Measurements from ENCODE around the gene ITGAX. TPM values are rescaled to one million over a fixed set of nuclear protein-coding genes. Genes with fewer than 3 reads are reported as not detected.

The ITGAX gene
- total RNA-seq, 1 experiment from 2014 or later, result 1.9 TPM

DNA sequence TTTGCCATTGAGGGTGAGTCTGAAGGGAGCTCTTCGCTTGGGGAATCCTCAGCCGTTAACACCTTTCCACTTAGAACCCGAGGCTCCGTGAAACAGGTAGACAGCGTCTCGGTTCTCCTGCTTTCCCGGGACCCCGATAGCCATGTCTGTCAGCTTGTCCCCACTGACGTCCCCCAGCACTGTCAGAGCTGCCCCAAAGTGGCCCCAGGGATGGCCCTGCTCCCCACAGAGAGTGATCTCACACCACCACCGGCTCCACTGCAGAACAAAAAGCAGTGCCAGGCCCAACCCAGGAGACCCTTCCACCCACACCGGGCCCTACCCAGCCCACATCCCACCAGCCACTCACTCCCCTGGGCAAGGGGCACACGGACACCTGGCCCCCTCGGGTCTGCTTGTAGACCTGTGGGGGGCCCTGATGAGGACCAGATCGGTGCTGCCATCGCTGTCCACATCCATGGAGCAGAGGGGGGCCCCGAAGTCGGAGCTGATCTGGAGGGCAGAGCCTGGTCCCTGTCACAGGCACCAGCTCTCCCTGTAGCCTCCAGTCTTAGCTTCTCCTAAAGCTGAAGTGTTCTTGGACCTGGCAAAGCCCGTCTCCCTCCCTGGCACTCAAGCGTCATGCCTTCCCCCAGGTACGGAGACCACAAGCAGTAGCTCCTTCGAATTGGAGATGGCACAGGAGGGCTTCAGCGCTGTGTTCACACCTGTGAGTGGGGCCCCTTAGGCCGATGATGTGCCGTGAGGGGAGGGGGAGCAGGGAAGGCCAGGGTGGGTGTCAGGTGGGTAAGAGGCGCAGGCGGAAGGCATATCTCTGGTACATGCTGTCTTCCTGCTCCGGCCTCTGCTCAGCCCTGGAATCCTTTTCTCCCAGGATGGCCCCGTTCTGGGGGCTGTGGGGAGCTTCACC, 6.5 kb downstream of the ITGAX start:
- Histone ChIP-seq H3K4me3 (replicated peaks in 1 of 2; ENCODE audit: low read depth in 1 of 2, low read length in 2 of 2) (no peak overlapping the region), H3K9ac (ENCODE audit: low read length) (no peak overlapping the region), H3K36me3 (ENCODE audit: control insufficient read depth in 1 of 2, insufficient read depth in 2 of 2, low read length in 2 of 2) (no peaks in the 10 kb centered on the region), H3K9me3 (ENCODE audit: control insufficient read depth in 1 of 2, insufficient read depth in 1 of 2, low read depth in 1 of 2, low read length in 2 of 2) (no peaks in the 10 kb centered on the region), H3K27me3 (ENCODE audit: insufficient read depth, low read length) (no peaks in the 10 kb centered on the region), H3K27ac (ENCODE audit: low read depth, low read length) (no peak overlapping the region), H3K4me2 (ENCODE audit: low read length) (no peak overlapping the region), H3K9me2 (ENCODE audit: insufficient read depth) (no peaks in the 10 kb centered on the region), H2AFZ (ENCODE audit: low read depth, low read length, poor library complexity, severe bottlenecking) (no peak overlapping the region), H3K4me1 (ENCODE audit: control insufficient read depth in 1 of 2, insufficient read depth in 2 of 2, low read length in 2 of 2) (no peaks in the 10 kb centered on the region), H4K20me1 (ENCODE audit: insufficient read depth) (no peaks in the 10 kb centered on the region), H3K79me2 (ENCODE audit: insufficient read depth, low read length) (no peaks in the 10 kb centered on the region)
- CTCF ChIA-PET, result no interaction called here
- intact Hi-C loops (cut with micrococcal nuclease), result no loop called here
- POLR2A ChIA-PET, result no interaction called here
- DNase-seq (ENCODE audit: low read depth, low spot score) (no peak), ATAC-seq (no peak)
- TF ChIP-seq CBX3 (IDR thresholded peaks at IDR 0.05; ENCODE audit: low read depth) (no peak), EGR1 (IDR thresholded peaks at IDR 0.05; ENCODE audit: low read depth) (no peak), SP1 (IDR thresholded peaks at IDR 0.05; ENCODE audit: low read depth) (no peak), RAD21 (IDR thresholded peaks at IDR 0.05; ENCODE audit: low read depth) (no peak), TCF7L2 (IDR thresholded peaks at IDR 0.05; ENCODE audit: borderline replicate concordance, extremely low read depth, insufficient read depth, insufficient read length) (no peak), CEBPB (IDR thresholded peaks at IDR 0.05; ENCODE audit: low read depth) (no peak), JUND (IDR thresholded peaks at IDR 0.05) (no peak), SRF (IDR thresholded peaks at IDR 0.05; ENCODE audit: low read depth) (no peak), SIN3A (IDR thresholded peaks at IDR 0.05; ENCODE audit: low read depth) (no peak), POLR2A (IDR thresholded peaks at IDR 0.05; ENCODE audit: borderline replicate concordance, extremely low read depth, insufficient read depth, insufficient read length) (no peak), MAX (IDR thresholded peaks at IDR 0.05) (no peak), YY1 (IDR thresholded peaks at IDR 0.05; ENCODE audit: extremely low read depth, insufficient replicate concordance, low read depth, low read length) (no peak), ATF3 (IDR thresholded peaks at IDR 0.05) (no peak), EZH2phosphoT487 (IDR thresholded peaks at IDR 0.05; ENCODE audit: borderline replicate concordance) (no peak)
- TF ChIP-seq, protein P1, sequence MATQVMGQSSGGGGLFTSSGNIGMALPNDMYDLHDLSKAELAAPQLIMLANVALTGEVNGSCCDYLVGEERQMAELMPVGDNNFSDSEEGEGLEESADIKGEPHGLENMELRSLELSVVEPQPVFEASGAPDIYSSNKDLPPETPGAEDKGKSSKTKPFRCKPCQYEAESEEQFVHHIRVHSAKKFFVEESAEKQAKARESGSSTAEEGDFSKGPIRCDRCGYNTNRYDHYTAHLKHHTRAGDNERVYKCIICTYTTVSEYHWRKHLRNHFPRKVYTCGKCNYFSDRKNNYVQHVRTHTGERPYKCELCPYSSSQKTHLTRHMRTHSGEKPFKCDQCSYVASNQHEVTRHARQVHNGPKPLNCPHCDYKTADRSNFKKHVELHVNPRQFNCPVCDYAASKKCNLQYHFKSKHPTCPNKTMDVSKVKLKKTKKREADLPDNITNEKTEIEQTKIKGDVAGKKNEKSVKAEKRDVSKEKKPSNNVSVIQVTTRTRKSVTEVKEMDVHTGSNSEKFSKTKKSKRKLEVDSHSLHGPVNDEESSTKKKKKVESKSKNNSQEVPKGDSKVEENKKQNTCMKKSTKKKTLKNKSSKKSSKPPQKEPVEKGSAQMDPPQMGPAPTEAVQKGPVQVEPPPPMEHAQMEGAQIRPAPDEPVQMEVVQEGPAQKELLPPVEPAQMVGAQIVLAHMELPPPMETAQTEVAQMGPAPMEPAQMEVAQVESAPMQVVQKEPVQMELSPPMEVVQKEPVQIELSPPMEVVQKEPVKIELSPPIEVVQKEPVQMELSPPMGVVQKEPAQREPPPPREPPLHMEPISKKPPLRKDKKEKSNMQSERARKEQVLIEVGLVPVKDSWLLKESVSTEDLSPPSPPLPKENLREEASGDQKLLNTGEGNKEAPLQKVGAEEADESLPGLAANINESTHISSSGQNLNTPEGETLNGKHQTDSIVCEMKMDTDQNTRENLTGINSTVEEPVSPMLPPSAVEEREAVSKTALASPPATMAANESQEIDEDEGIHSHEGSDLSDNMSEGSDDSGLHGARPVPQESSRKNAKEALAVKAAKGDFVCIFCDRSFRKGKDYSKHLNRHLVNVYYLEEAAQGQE (IDR thresholded peaks at IDR 0.05; ENCODE audit: low read depth), result no peak
- no TSS peak for BruUV-seq (replicated peaks)
- RAD21 ChIA-PET (ENCODE audit: low non-redundant PET in 1 of 2, low total read pairs in 2 of 2, uncharacterized antibody in 2 of 2, unreplicated experiment in 2 of 2), result no interaction called here
